Sigmoid colon (tissue), 7 donors: ENCODE measurements around the gene FOXP1. TPM values are rescaled to one million over a fixed set of nuclear protein-coding genes. Genes with fewer than 3 reads are reported as not detected.

Source experiments
- DNase-seq: peaks from one replicate; pipeline ENCODE4 v3.0.0-alpha.2; 2019
- H3K27ac ChIP-seq, 4 donors: fragments of 200-600 bp; sonication (generic); one replicate each; pipeline ENCODE4 v1.5.1; 2016 to 2019; ENCODE audit warnings: mild to moderate bottlenecking in 1 of 4
- H3K27me3 ChIP-seq, 3 donors: fragments of 200-600 bp; sonication (generic); one replicate each; pipeline ENCODE4 v1.5.1; 2019; ENCODE audit warnings: mild to moderate bottlenecking in 1 of 3
- H3K36me3 ChIP-seq, 4 donors: fragments of 200-600 bp; sonication (generic); one replicate each; pipeline ENCODE4 v1.5.1; 2016 to 2019
- H3K4me1 ChIP-seq, 4 donors: fragments of 200-600 bp; sonication (generic); one replicate each; pipeline ENCODE4 v1.5.1; 2017 to 2019
- H3K4me3 ChIP-seq, 4 donors: fragments of 200-600 bp; sonication (generic); one replicate each; pipeline ENCODE4 v1.5.1; 2017 to 2019; ENCODE audit warnings: mild to moderate bottlenecking in 2 of 4, moderate library complexity in 1 of 4
- H3K9me3 ChIP-seq, 4 donors: fragments of 200-600 bp in 3 of 4; sonication (generic) in 3 of 4; one replicate each; pipeline versions ENCODE4 v1.5.1 to v1.6.1; 2013 to 2019
- CTCF ChIP-seq, 4 experiments: fragments of 450-650 bp in 3 of 4; fragments of 200-600 bp in 1 of 4; IDR thresholded peaks; one replicate each; pipeline ENCODE4 v1.5.1; 2016 to 2019; ENCODE audit warnings: antibody characterized with exemption in 4 of 4, mild to moderate bottlenecking in 3 of 4, moderate library complexity in 2 of 4
- EP300 ChIP-seq, 4 donors: sonication (generic); formaldehyde crosslinking; IDR thresholded peaks; one replicate each; pipeline ENCODE4 v1.6.1; 2017; ENCODE audit warnings: antibody characterized with exemption in 4 of 4
- POLR2A ChIP-seq, 2 donors: fragments of 450-650 bp; IDR thresholded peaks; one replicate each; pipeline ENCODE4 v1.6.1; 2016; ENCODE audit warnings: antibody characterized with exemption in 2 of 2, mild to moderate bottlenecking in 2 of 2, moderate library complexity in 2 of 2
- POLR2AphosphoS5 ChIP-seq, 4 donors: sonication (generic); formaldehyde crosslinking; IDR thresholded peaks; one replicate each; pipeline ENCODE4 v1.6.1; 2017; ENCODE audit warnings: antibody characterized with exemption in 4 of 4
- WGBS, 2 donors: extraction: QIAGEN DNeasy Blood & Tissue Kit; methylation state at CpG; one replicate each; pipeline ENCODE4 v1.1.7; 2013; 5-methylcytosine and 5-hydroxymethylcytosine counted together
- intact Hi-C: fragments of 100-400 bp; cut with DNase I; formaldehyde crosslinking; loops from one replicate; pipeline ENCODE4 v1.15.1; 2023
- polyA plus RNA-seq, 3 donors: library from polyadenylated mRNA; stranded (reverse); fragments of 200-250 nt; gene quantifications; one replicate each; pipeline ENCODE4 v1.2.3, GENCODE V29; 2013
- total RNA-seq, 4 donors: library from RNA; depleted of rRNA; stranded (reverse); fragments of >200 nt; gene quantifications; one replicate each; pipeline ENCODE4 v1.1.0, GENCODE V29; 2016
- donor health status: healthy with polysubstance abuse.
- donor health status: Bipolar disorder and iron deficiency.
- donor health status: healthy.

Gene FOXP1
- total and polyA plus RNA-seq, 7 donors = 13.8 to 232 (median 139) TPM

DNA sequence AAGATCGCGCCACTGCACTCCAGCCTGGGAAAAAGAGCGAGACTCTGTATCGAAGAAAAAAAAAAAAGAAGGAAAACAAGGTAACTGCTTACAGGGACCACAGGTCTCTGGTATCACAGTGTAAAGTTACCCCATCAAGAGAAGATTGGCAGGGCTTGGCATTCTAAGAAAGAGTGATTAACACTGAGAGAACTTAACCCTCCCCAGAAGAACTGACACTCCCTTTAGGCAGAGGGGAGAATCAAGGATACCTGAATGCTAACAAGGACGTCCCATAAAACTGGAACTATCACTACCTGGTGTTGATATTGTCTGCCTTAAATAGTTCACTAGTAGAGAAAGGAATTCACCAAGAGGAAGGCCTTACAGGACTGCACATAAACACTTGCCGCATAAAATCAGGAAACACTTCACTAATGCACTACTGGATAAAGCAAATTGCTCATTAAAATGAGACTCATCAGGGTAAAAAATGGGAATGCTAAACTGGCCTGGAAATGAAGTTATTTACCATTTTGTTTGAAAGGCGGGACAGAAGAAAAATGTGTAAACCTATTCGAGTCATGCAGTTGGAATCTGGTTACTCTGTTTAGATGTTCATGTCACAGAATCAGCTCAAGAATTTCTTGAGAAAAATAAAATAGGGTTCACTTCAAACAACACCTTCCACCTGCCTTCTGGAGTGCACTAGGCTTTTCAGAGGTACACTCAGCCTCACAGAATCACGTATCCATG lies 121.6 kb downstream of the FOXP1 start:
- Histone ChIP-seq H3K36me3 (no peaks in the 10 kb centered on the region), H3K27ac (peak overlapping the region in 1 of 4 donors; percentile 48), H3K9me3 (no peaks in the 10 kb centered on the region), H3K4me1 (peaks cover 0 to 25% (median 14%) of the 10 kb centered on the region in 4 donors), H3K4me3 (no peak overlapping the region), H3K27me3 (no peaks in the 10 kb centered on the region)
- 42 to 76% methylated on average over 9 of the region's 9 CpGs for WGBS, 2 donors
- intact Hi-C loops = no loop called here
- no peak for TF ChIP-seq POLR2AphosphoS5 (IDR thresholded peaks at IDR 0.05)
- TF ChIP-seq EP300 (IDR thresholded peaks at IDR 0.05) = no peak
- TF ChIP-seq POLR2A (IDR thresholded peaks at IDR 0.05) = no peak
- no peak for TF ChIP-seq CTCF (IDR thresholded peaks at IDR 0.05)
- DNase-seq = no peak

DNA sequence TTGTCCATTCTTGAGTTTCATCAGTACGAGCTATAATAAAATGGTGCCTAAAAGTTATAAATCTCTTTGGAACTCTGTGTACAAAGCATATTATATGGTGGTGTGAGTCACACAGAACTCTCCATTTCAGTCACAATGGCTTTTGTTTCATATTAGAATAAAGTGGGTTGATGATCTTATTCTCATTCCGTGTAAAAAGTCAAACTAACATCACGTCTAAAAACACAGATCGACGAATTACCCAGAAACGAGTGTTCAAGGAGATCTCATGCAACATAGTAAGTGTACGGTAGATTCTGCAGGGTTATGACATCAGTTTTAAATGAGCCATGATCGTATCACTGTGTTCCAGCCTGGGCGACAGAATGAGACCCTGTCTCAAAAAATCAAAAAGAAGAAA lies 122.4 kb downstream of the FOXP1 start:
- H3K27ac ChIP-seq = no peak overlapping the region
- H3K4me3 ChIP-seq = no peak overlapping the region
- TF ChIP-seq POLR2A (IDR thresholded peaks at IDR 0.05) = no peak
- intact Hi-C loops = no loop called here
- H3K27me3 ChIP-seq = no peaks in the 10 kb centered on the region
- peaks cover 0 to 33% (median 15%) of the 10 kb centered on the region in 4 donors for H3K4me1 ChIP-seq
- no peaks in the 10 kb centered on the region for H3K36me3 ChIP-seq
- 20 to 70% methylated on average over 9 of the region's 9 CpGs for WGBS, 2 donors
- H3K9me3 ChIP-seq = no peaks in the 10 kb centered on the region
- no peak for DNase-seq

- intact Hi-C loops = no loop called here
- H3K27ac ChIP-seq = no peak overlapping the region
- TF ChIP-seq POLR2AphosphoS5 (IDR thresholded peaks at IDR 0.05) = no peak
- TF ChIP-seq CTCF (IDR thresholded peaks at IDR 0.05) = no peak
- no peak for TF ChIP-seq EP300 (IDR thresholded peaks at IDR 0.05)
- TF ChIP-seq POLR2A (IDR thresholded peaks at IDR 0.05) = no peak
- H3K4me3 ChIP-seq = no peak overlapping the region
- no peaks in the 10 kb centered on the region for H3K36me3 ChIP-seq
- no peak for DNase-seq
- no peaks in the 10 kb centered on the region for H3K9me3 ChIP-seq
- H3K27me3 ChIP-seq = no peaks in the 10 kb centered on the region
- WGBS, 2 donors = 82 to 85% methylated on average over 1 of the region's 1 CpG
- peaks cover 0 to 42% (median 16%) of the 10 kb centered on the region in 4 donors for H3K4me1 ChIP-seq
Measured at GRCh38 chr3:71458895-71459294, 124.6 kb downstream of the FOXP1 start.

GRCh38 chr3:71456826-71457225 lies 126.7 kb downstream of the FOXP1 start:
- intact Hi-C loops = no loop called here
- DNase-seq = no peak
- no peaks in the 10 kb centered on the region for H3K9me3 ChIP-seq
- H3K4me1 ChIP-seq = peaks cover 0 to 31% (median 10%) of the 10 kb centered on the region in 4 donors
- no peaks in the 10 kb centered on the region for H3K36me3 ChIP-seq
- TF ChIP-seq EP300 (IDR thresholded peaks at IDR 0.05) (no peak), CTCF (IDR thresholded peaks at IDR 0.05) (no peak), POLR2A (IDR thresholded peaks at IDR 0.05) (no peak), POLR2AphosphoS5 (IDR thresholded peaks at IDR 0.05) (no peak)
- 34 to 40% methylated on average over 1 of the region's 1 CpG for WGBS, 2 donors
- H3K27ac ChIP-seq = no peak overlapping the region
- H3K4me3 ChIP-seq = no peak overlapping the region
- no peaks in the 10 kb centered on the region for H3K27me3 ChIP-seq

DNA sequence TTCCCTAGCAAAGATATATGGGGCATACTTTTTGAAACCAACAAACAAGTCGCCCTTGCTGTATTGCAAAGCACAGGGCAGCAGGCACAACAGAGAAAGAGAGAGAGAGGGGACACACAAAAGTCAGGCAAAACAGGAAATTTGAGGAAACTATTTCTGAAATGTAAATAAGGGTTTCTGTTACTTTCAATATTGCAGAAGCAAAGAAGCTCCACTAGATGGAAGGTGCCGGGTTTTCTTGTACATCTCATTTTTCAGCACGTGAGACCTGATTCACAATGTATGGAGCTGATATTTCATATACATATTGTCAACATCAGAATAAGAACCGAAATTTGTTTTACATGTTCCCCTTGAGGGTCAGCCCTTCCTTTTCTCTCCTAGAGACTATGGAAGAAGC lies 127.4 kb downstream of the FOXP1 start:
- no peak overlapping the region for H3K27ac ChIP-seq
- H3K4me3 ChIP-seq = no peak overlapping the region
- intact Hi-C loops = no loop called here
- TF ChIP-seq CTCF (IDR thresholded peaks at IDR 0.05) (no peak), EP300 (IDR thresholded peaks at IDR 0.05) (no peak), POLR2A (IDR thresholded peaks at IDR 0.05) (no peak), POLR2AphosphoS5 (IDR thresholded peaks at IDR 0.05) (no peak)
- 40 to 60% methylated on average over 4 of the region's 4 CpGs for WGBS, 2 donors
- H3K36me3 ChIP-seq = no peaks in the 10 kb centered on the region
- H3K9me3 ChIP-seq = no peaks in the 10 kb centered on the region
- peaks cover 0 to 31% (median 10%) of the 10 kb centered on the region in 4 donors for H3K4me1 ChIP-seq
- no peak for DNase-seq
- no peaks in the 10 kb centered on the region for H3K27me3 ChIP-seq
